H9 (cell line): Measurements from ENCODE around the gene ARHGAP5. TPM values are rescaled to one million over a fixed set of nuclear protein-coding genes. Genes with fewer than 3 reads are reported as not detected.

ENCODE experiments used
- DNase-seq: peaks from one replicate; pipeline ENCODE4 v3.0.0-alpha.2; 2017
- H2AFZ ChIP-seq: one replicate; pipeline ENCODE4 v1.6.1; 2013; ENCODE audit warnings: mild to moderate bottlenecking, low read length, control low read depth, moderate library complexity
- H2AK5ac ChIP-seq: 2 replicates; pipeline ENCODE4 v1.6.1; 2013; ENCODE audit warnings: low read length, control low read depth, mixed read lengths; ENCODE audit not compliant: insufficient read length
- H2BK120ac ChIP-seq: one replicate; pipeline ENCODE4 v1.6.1; 2013; ENCODE audit warnings: low read depth, mild to moderate bottlenecking, low read length, control low read depth, inconsistent platforms; ENCODE audit not compliant: poor library complexity, severe bottlenecking
- H2BK12ac ChIP-seq: 2 replicates; pipeline ENCODE4 v1.6.1; 2013; ENCODE audit warnings: low read length, control low read depth, mixed read lengths, low read depth; ENCODE audit not compliant: insufficient read length
- H2BK15ac ChIP-seq: 2 replicates; pipeline ENCODE4 v1.6.1; 2013; ENCODE audit warnings: low read depth, low read length, control low read depth
- H2BK20ac ChIP-seq: one replicate; pipeline ENCODE4 v1.6.1; 2013; ENCODE audit warnings: low read depth, mild to moderate bottlenecking, low read length, control low read depth, inconsistent platforms; ENCODE audit not compliant: poor library complexity, severe bottlenecking
- H2BK5ac ChIP-seq: 2 replicates; pipeline ENCODE4 v1.6.1; 2013; ENCODE audit warnings: low read length, control low read depth, mixed read lengths; ENCODE audit not compliant: insufficient read length
- H3K14ac ChIP-seq: 2 replicates; pipeline ENCODE4 v1.6.1; 2013; ENCODE audit warnings: low read length, control low read depth; ENCODE audit not compliant: insufficient read depth
- H3K18ac ChIP-seq: 2 replicates; pipeline ENCODE4 v1.6.1; 2013; ENCODE audit warnings: low read depth, mild to moderate bottlenecking, mixed read lengths, low read length, control low read depth; ENCODE audit not compliant: insufficient read length
- H3K23ac ChIP-seq: 2 replicates; pipeline ENCODE4 v1.6.1; 2013; ENCODE audit warnings: low read length, control low read depth, mixed read lengths, low read depth; ENCODE audit not compliant: insufficient read length
- H3K23me2 ChIP-seq: 2 replicates; pipeline ENCODE4 v1.6.1; 2013; ENCODE audit warnings: low read depth, mild to moderate bottlenecking, mixed read lengths, low read length, control low read depth; ENCODE audit not compliant: insufficient read length, poor library complexity, severe bottlenecking
- H3K27ac ChIP-seq: 2 replicates; pipeline ENCODE4 v1.5.1; 2013; ENCODE audit warnings: low read length, control low read depth, mixed read lengths, low read depth; ENCODE audit not compliant: insufficient read length
- H3K27me3 ChIP-seq: 2 replicates; pipeline ENCODE4 v1.6.1; 2013; ENCODE audit warnings: low read length, control low read depth, inconsistent platforms; ENCODE audit not compliant: insufficient read depth
- H3K4ac ChIP-seq: 2 replicates; pipeline ENCODE4 v1.6.1; 2013; ENCODE audit warnings: low read depth, mild to moderate bottlenecking, control low read depth, inconsistent platforms, low read length, moderate library complexity
- H3K4me1 ChIP-seq: 2 replicates; pipeline ENCODE4 v1.6.1; 2013; ENCODE audit warnings: low read length, control low read depth, inconsistent platforms; ENCODE audit not compliant: insufficient read depth
- H3K4me2 ChIP-seq: 2 replicates; pipeline ENCODE4 v1.6.1; 2013; ENCODE audit warnings: low read length, control low read depth, mixed read lengths; ENCODE audit not compliant: insufficient read length, insufficient read depth
- H3K56ac ChIP-seq: 2 replicates; pipeline ENCODE4 v1.6.1; 2013; ENCODE audit warnings: low read depth, mild to moderate bottlenecking, mixed read lengths, low read length, control low read depth; ENCODE audit not compliant: insufficient read length
- H3K79me1 ChIP-seq: 2 replicates; pipeline ENCODE4 v1.6.1; 2013; ENCODE audit warnings: low read depth, mild to moderate bottlenecking, moderate library complexity, low read length, control low read depth, inconsistent platforms; ENCODE audit not compliant: insufficient read depth, poor library complexity, severe bottlenecking
- H3K79me2 ChIP-seq: 2 replicates; pipeline ENCODE4 v1.6.1; 2013; ENCODE audit warnings: low read length, control low read depth, inconsistent platforms; ENCODE audit not compliant: insufficient read depth
- H3K9ac ChIP-seq: 2 replicates; pipeline ENCODE4 v1.6.1; 2013; ENCODE audit warnings: low read length, control low read depth, mixed read lengths; ENCODE audit not compliant: insufficient read length; ENCODE audit errors: extremely low read depth
- H3K9me3 ChIP-seq: one replicate; pipeline ENCODE4 v1.6.1; 2013; ENCODE audit warnings: low read depth, low read length, inconsistent platforms; ENCODE audit not compliant: control insufficient read depth
- H3T11ph ChIP-seq: one replicate; pipeline ENCODE4 v1.6.1; 2013; ENCODE audit warnings: mild to moderate bottlenecking, low read length, control low read depth, inconsistent platforms
- H4K20me1 ChIP-seq: one replicate; pipeline ENCODE4 v1.6.1; 2013; ENCODE audit not compliant: control insufficient read depth, insufficient read length, insufficient read depth
- H4K5ac ChIP-seq: 2 replicates; pipeline ENCODE4 v1.6.1; 2013; ENCODE audit warnings: low read depth, mild to moderate bottlenecking, mixed read lengths, low read length, control low read depth; ENCODE audit not compliant: insufficient read length
- H4K8ac ChIP-seq: replicated peaks from 2 replicates; pipeline ENCODE4 v1.6.1; 2013; ENCODE audit warnings: low read length, control low read depth, mixed read lengths, low read depth; ENCODE audit not compliant: insufficient read length
- H4K91ac ChIP-seq: 2 replicates; pipeline ENCODE4 v1.6.1; 2013; ENCODE audit warnings: low read depth, mild to moderate bottlenecking, moderate library complexity, mixed read lengths, low read length, control low read depth; ENCODE audit not compliant: insufficient read length
- H3K27ac Mint-ChIP-seq, 3 experiments: 2 replicates in 2 of 3; 3 replicates in 1 of 3; pipeline ENCODE4 v1.8.0; 2020 to 2021; ENCODE audit warnings: mixed read lengths in 3 of 3, mild to moderate bottlenecking in 1 of 3, moderate library complexity in 1 of 3
- H3K27me3 Mint-ChIP-seq: 2 replicates; pipeline ENCODE4 v1.8.0; 2021; ENCODE audit warnings: low read depth, mild to moderate bottlenecking, moderate library complexity, mixed read lengths
- H3K36me3 Mint-ChIP-seq, 3 experiments: 2 replicates in 2 of 3; 3 replicates in 1 of 3; pipeline ENCODE4 v1.8.0; 2020 to 2021; ENCODE audit warnings: low read depth in 3 of 3, mixed read lengths in 3 of 3; ENCODE audit not compliant: insufficient read depth in 1 of 3
- H3K4me1 Mint-ChIP-seq, 2 experiments: 2 replicates each; pipeline ENCODE4 v1.8.0; 2020; ENCODE audit warnings: mixed read lengths in 2 of 2
- H3K4me3 Mint-ChIP-seq, 2 experiments: 2 replicates in 1 of 2; 3 replicates in 1 of 2; pipeline ENCODE4 v1.8.0; 2020 to 2021; ENCODE audit warnings: mild to moderate bottlenecking in 2 of 2, mixed read lengths in 2 of 2, moderate library complexity in 1 of 2
- H3K9me3 Mint-ChIP-seq, 2 experiments: 2 replicates in 1 of 2; 3 replicates in 1 of 2; pipeline ENCODE4 v1.8.0; 2020; ENCODE audit warnings: mild to moderate bottlenecking in 2 of 2, mixed read lengths in 2 of 2, moderate library complexity in 1 of 2
- CTCF ChIP-seq: fragments of 200-600 bp; sonication (generic); conservative IDR thresholded peaks from 3 replicates; pipeline ENCODE4 v1.8.0; 2021; ENCODE audit warnings: antibody characterized with exemption, mild to moderate bottlenecking
- WGBS: extraction: QIAGEN DNeasy Blood & Tissue Kit; methylation state at CpG from one replicate; pipeline ENCODE4 v1.1.7; 2013; ENCODE audit warnings: missing lambda C conversion rate, low lambda C conversion rate, mixed read lengths; ENCODE audit not compliant: insufficient read length; ENCODE audit errors: extremely low coverage; 5-methylcytosine and 5-hydroxymethylcytosine counted together
- total RNA-seq: library from RNA; stranded (reverse); gene quantifications from 2 replicates; pipeline ENCODE4 v1.2.1, GENCODE V29; 2021

The ARHGAP5 gene
- total RNA-seq, 1 experiment from 2014 or later: 73.8 TPM

GRCh38 chr14:32080001-32080510, 3.0 kb downstream of the ARHGAP5 start:
- no peak overlapping the region for H2BK12ac ChIP-seq
- no peaks in the 10 kb centered on the region; the same call in 1 of the 2 replicates for H3K4me1 ChIP-seq
- no peaks in the 10 kb centered on the region for H3K9me3 ChIP-seq
- H3K27me3 ChIP-seq: no peaks in the 10 kb centered on the region
- H3T11ph ChIP-seq: no peak overlapping the region
- Mint-ChIP-seq H3K4me1 (peaks cover 35 to 41% of the 10 kb centered on the region in 2 experiments), H3K36me3 (no peaks in the 10 kb centered on the region; a peak in 1 of 7 replicates), H3K9me3 (no peaks in the 10 kb centered on the region; a peak in 1 of 5 replicates), H3K27me3 (no peaks in the 10 kb centered on the region), H3K4me3 (no peak overlapping the region), H3K27ac (no peak overlapping the region)
- no peaks in the 10 kb centered on the region for H3K79me1 ChIP-seq
- no peak overlapping the region for H4K91ac ChIP-seq
- no peak overlapping the region for H2BK120ac ChIP-seq
- H2BK15ac ChIP-seq: no peak overlapping the region
- H4K8ac ChIP-seq: no peak overlapping the region
- H3K23ac ChIP-seq: no peak overlapping the region
- no peak overlapping the region for H3K27ac ChIP-seq
- peaks cover 19% of the 10 kb centered on the region; the same call in 1 of the 2 replicates for H3K79me2 ChIP-seq
- no peak overlapping the region for H2BK20ac ChIP-seq
- H3K56ac ChIP-seq: no peak overlapping the region
- no peak overlapping the region for H2AK5ac ChIP-seq
- no peak overlapping the region for H3K14ac ChIP-seq
- no peak overlapping the region for H2BK5ac ChIP-seq
- no peak for TF ChIP-seq CTCF
- H4K5ac ChIP-seq: no peak overlapping the region
- no peaks in the 10 kb centered on the region for H4K20me1 ChIP-seq
- no peak overlapping the region for H3K4ac ChIP-seq
- no peak overlapping the region for H3K18ac ChIP-seq
- WGBS: no CpG with 5 or more reads among the region's 1 CpG
- peaks cover 11% of the 10 kb centered on the region for H3K23me2 ChIP-seq
- DNase-seq: no peak
- H3K4me2 ChIP-seq: no peak overlapping the region
- H3K9ac ChIP-seq: no peak overlapping the region
- H2AFZ ChIP-seq: no peak overlapping the region
